Spinal cord (tissue), 10 donors: ENCODE data around the gene PSTPIP2. TPM values are rescaled to one million over a fixed set of nuclear protein-coding genes. Genes with fewer than 3 reads are reported as not detected.
A peak's percentile ranks its signal among the peaks of the same experiment; 100 is the strongest.

Experiments
- DNase-seq, 6 donors: peaks; one replicate each; pipeline versions ENCODE4 v3.0.0 to v3.0.0-alpha.2; 2013 to 2015; ENCODE audit warnings: low spot score in 6 of 6, low read depth in 4 of 6
- H3K27ac ChIP-seq: one replicate; pipeline ENCODE4 v1.5.1; 2013; ENCODE audit warnings: low read depth, low read length, control low read depth
- H3K27me3 ChIP-seq: one replicate; pipeline ENCODE4 v1.6.1; 2013; ENCODE audit warnings: low read length; ENCODE audit not compliant: control insufficient read depth, insufficient read depth
- H3K36me3 ChIP-seq: one replicate; pipeline ENCODE4 v1.6.1; 2013; ENCODE audit warnings: low read length; ENCODE audit not compliant: control insufficient read depth, insufficient read depth
- H3K4me1 ChIP-seq: one replicate; pipeline ENCODE4 v1.6.1; 2013; ENCODE audit warnings: low read length; ENCODE audit not compliant: control insufficient read depth, insufficient read depth
- H3K4me3 ChIP-seq: one replicate; pipeline ENCODE4 v1.5.1; 2013; ENCODE audit warnings: low read depth, low read length, control low read depth
- H3K9me3 ChIP-seq: one replicate; pipeline ENCODE4 v1.6.1; 2013; ENCODE audit warnings: low read length; ENCODE audit not compliant: control insufficient read depth, insufficient read depth
- WGBS: methylation state at CpG from one replicate; pipeline ENCODE4 v1.1.5; 2013; ENCODE audit warnings: missing lambda C conversion rate; ENCODE audit not compliant: insufficient coverage; 5-methylcytosine and 5-hydroxymethylcytosine counted together
- polyA plus RNA-seq, 2 donors: library from polyadenylated mRNA; unstranded; fragments of 120-200 nt; gene quantifications; one replicate each; pipeline ENCODE4 v1.2.1, GENCODE V29; 2013; ENCODE audit not compliant: insufficient read length in 2 of 2
- total RNA-seq, 2 donors: library from RNA; depleted of rRNA in 1 of 2; stranded (reverse); fragments of 120-200 nt in 1 of 2; fragments of >200 nt in 1 of 2; gene quantifications; one replicate each; pipeline versions ENCODE4 v1.2.3 to v1.2.4, GENCODE V29; 2013 to 2014
- donor health status: healthy.

The PSTPIP2 gene
- total and polyA plus RNA-seq, 4 donors, result 2.2 to 8.8 (median 4.3) TPM

GRCh38 chr18:46072376-46072867, 362 bp upstream of the PSTPIP2 start:
- Histone ChIP-seq H3K27me3 (peaks cover 6% of the 10 kb centered on the region), H3K4me1 (peaks cover 21% of the 10 kb centered on the region), H3K9me3 (peaks cover 2% of the 10 kb centered on the region), H3K4me3 (peak overlapping the region; percentile 51), H3K36me3 (peaks cover 2% of the 10 kb centered on the region), H3K27ac (no peak overlapping the region)
- DNase-seq, result no peak
- 6% methylated on average over 23 of the region's 25 CpGs for WGBS

- DNase-seq, result no peak
- Histone ChIP-seq H3K9me3 (peaks cover 2% of the 10 kb centered on the region), H3K4me1 (peaks cover 21% of the 10 kb centered on the region), H3K27me3 (peaks cover 6% of the 10 kb centered on the region), H3K27ac (no peak overlapping the region), H3K4me3 (peak overlapping the region; percentile 51), H3K36me3 (no peaks in the 10 kb centered on the region)
- WGBS, result 40% methylated on average over 11 of the region's 13 CpGs
Measured at GRCh38 chr18:46070815-46071652, 1.0 kb downstream of the PSTPIP2 start.

- H3K27me3 ChIP-seq, result peaks cover 6% of the 10 kb centered on the region
- WGBS, result 83% methylated on average over 2 of the region's 6 CpGs
Measured at GRCh38 chr18:46070232-46070631, 1.8 kb downstream of the PSTPIP2 start.

GRCh38 chr18:46069524-46069923, 2.5 kb downstream of the PSTPIP2 start:
- Histone ChIP-seq H3K4me3 (no peak overlapping the region), H3K27me3 (peaks cover 6% of the 10 kb centered on the region), H3K36me3 (no peaks in the 10 kb centered on the region), H3K4me1 (peaks cover 21% of the 10 kb centered on the region), H3K27ac (no peak overlapping the region), H3K9me3 (peaks cover 2% of the 10 kb centered on the region)
- DNase-seq, result no peak
- 80% methylated on average over 2 of the region's 4 CpGs for WGBS

More at GRCh38 chr18:46070232-46070631, 1.8 kb downstream of the PSTPIP2 start:
- Histone ChIP-seq H3K27ac (no peak overlapping the region), H3K4me1 (peaks cover 21% of the 10 kb centered on the region), H3K4me3 (no peak overlapping the region), H3K9me3 (peaks cover 2% of the 10 kb centered on the region), H3K36me3 (no peaks in the 10 kb centered on the region)
- no peak for DNase-seq

GRCh38 chr18:46068763-46069162, 3.3 kb downstream of the PSTPIP2 start:
- peaks cover 6% of the 10 kb centered on the region for H3K27me3 ChIP-seq
- no peaks in the 10 kb centered on the region for H3K36me3 ChIP-seq
- no peak overlapping the region for H3K27ac ChIP-seq
- 58% methylated on average over 1 of the region's 1 CpG for WGBS
- DNase-seq, result no peak
- no peak overlapping the region for H3K4me3 ChIP-seq
- peaks cover 2% of the 10 kb centered on the region for H3K9me3 ChIP-seq
- peaks cover 21% of the 10 kb centered on the region for H3K4me1 ChIP-seq

GRCh38 chr18:46067438-46068007, 4.5 kb downstream of the PSTPIP2 start:
- H3K4me1 ChIP-seq, result peaks cover 14% of the 10 kb centered on the region
- peaks cover 2% of the 10 kb centered on the region for H3K9me3 ChIP-seq
- peaks cover 6% of the 10 kb centered on the region for H3K27me3 ChIP-seq
- WGBS, result no CpG with 5 or more reads among the region's 5 CpGs
- no peak overlapping the region for H3K27ac ChIP-seq
- H3K4me3 ChIP-seq, result no peak overlapping the region
- no peaks in the 10 kb centered on the region for H3K36me3 ChIP-seq
- no peak for DNase-seq

GRCh38 chr18:46062781-46063180, 9.3 kb downstream of the PSTPIP2 start:
- H3K4me3 ChIP-seq, result no peak overlapping the region
- H3K27ac ChIP-seq, result no peak overlapping the region
- H3K9me3 ChIP-seq, result peaks cover 1% of the 10 kb centered on the region
- H3K27me3 ChIP-seq, result no peaks in the 10 kb centered on the region
- DNase-seq, result no peak
- H3K36me3 ChIP-seq, result no peaks in the 10 kb centered on the region
- 100% methylated on average over 4 of the region's 5 CpGs for WGBS
- H3K4me1 ChIP-seq, result no peaks in the 10 kb centered on the region

GRCh38 chr18:46061796-46062195, 10.3 kb downstream of the PSTPIP2 start:
- no peaks in the 10 kb centered on the region for H3K9me3 ChIP-seq
- no peaks in the 10 kb centered on the region for H3K36me3 ChIP-seq
- DNase-seq, result no peak
- H3K27ac ChIP-seq, result no peak overlapping the region
- H3K4me3 ChIP-seq, result no peak overlapping the region
- H3K27me3 ChIP-seq, result no peaks in the 10 kb centered on the region
- WGBS, result no CpG with 5 or more reads among the region's 1 CpG
- no peaks in the 10 kb centered on the region for H3K4me1 ChIP-seq

DNA sequence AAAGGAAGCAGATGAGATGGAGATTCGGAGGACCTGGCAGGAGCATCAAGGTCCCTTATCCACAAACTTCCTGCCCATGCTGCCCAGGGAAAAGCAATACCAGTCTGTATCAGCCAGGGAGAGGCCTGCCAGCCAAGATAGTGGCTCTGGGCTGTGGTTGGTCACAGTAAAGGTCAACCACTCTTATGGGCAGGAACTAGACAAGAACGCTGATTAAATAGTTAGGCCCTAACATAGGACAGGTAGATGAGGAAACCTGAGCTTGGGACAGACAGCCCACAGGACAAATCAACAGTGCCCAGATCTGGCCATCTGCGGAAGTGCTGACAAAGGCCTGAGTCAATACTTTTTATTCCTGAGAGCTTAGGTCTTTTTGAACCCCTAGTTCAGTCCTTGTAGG, 10.7 kb downstream of the PSTPIP2 start:
- H3K4me3 ChIP-seq, result no peak overlapping the region
- WGBS, result 95% methylated on average over 3 of the region's 3 CpGs
- no peaks in the 10 kb centered on the region for H3K36me3 ChIP-seq
- H3K27me3 ChIP-seq, result no peaks in the 10 kb centered on the region
- H3K9me3 ChIP-seq, result no peaks in the 10 kb centered on the region
- H3K27ac ChIP-seq, result no peak overlapping the region
- no peak for DNase-seq
- H3K4me1 ChIP-seq, result no peaks in the 10 kb centered on the region
